ENCODE results near the gene SMCO2.

DNA sequence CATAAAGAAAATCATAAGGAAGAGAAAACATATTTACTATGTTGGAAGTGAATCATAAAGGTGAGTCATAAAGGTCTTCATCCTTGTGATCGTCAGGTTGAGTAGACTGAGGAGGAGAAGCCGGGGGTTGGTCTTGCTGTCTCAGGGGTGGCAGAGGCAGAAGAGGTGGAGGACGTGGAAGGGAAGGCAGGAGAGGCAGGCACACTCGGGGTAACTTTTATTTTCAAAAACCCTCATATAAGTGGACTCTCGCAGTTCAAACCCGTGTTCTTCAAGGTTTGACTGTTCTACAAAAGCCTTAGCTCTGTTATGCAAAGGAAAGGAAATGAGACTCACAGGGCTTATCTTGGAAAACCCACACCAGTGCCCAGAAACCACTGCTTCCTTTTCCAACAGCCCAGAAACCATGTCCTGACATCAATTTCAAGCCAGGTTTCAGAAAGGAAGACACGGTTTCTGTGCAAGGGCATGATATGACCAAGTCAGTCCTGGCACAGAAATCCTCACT is 14.0 kb downstream of the SMCO2 start:
- no peak for TF ChIP-seq CTCF (IDR thresholded peaks at IDR 0.05)
- TF ChIP-seq POLR2A (IDR thresholded peaks at IDR 0.05), result no peak

All from esophagus squamous epithelium (tissue), 4 donors.